Neural cell (in vitro differentiated cells): ENCODE data around the gene CTTNBP2NL.

Source experiments
- EP300 ChIP-seq: fragments of 450-650 bp; conservative IDR thresholded peaks from 2 replicates; pipeline ENCODE4 v1.6.1; 2014; ENCODE audit warnings: antibody characterized with exemption, mild to moderate bottlenecking, moderate library complexity; ENCODE audit not compliant: poor library complexity, severe bottlenecking
- EZH2 ChIP-seq: fragments of 200-600, 300-800 bp; shearing (Covaris generic), sonication (generic); IDR thresholded peaks from 2 replicates; pipeline ENCODE4 v1.6.1; 2014; ENCODE audit warnings: antibody characterized with exemption, low read length, borderline replicate concordance, mild to moderate bottlenecking; ENCODE audit not compliant: insufficient read depth, poor library complexity, severe bottlenecking
- MXI1 ChIP-seq: fragments of 450-650 bp; conservative IDR thresholded peaks from 2 replicates; pipeline ENCODE4 v1.6.1; 2014; ENCODE audit warnings: antibody characterized with exemption, mild to moderate bottlenecking; ENCODE audit not compliant: poor library complexity, severe bottlenecking
- POLR2AphosphoS5 ChIP-seq: IDR thresholded peaks from 2 replicates; pipeline ENCODE4 v1.6.1; 2012
- RAD21 ChIP-seq: fragments of 450-650 bp; conservative IDR thresholded peaks from 2 replicates; pipeline ENCODE4 v1.6.1; 2014; ENCODE audit warnings: antibody characterized with exemption, mild to moderate bottlenecking, moderate library complexity
- REST ChIP-seq: IDR thresholded peaks from 2 replicates; pipeline ENCODE4 v1.6.1; 2012; ENCODE audit warnings: borderline replicate concordance
- SMC3 ChIP-seq: fragments of 450-650 bp; conservative IDR thresholded peaks from 2 replicates; pipeline ENCODE4 v1.6.1; 2014; ENCODE audit warnings: antibody characterized with exemption, mild to moderate bottlenecking, moderate library complexity; ENCODE audit not compliant: poor library complexity
- TAF1 ChIP-seq: IDR thresholded peaks from 2 replicates; pipeline ENCODE4 v1.6.1; 2012; ENCODE audit warnings: low read depth
- TF ChIP-seq, protein P1 (sequence below): fragments of 450-650 bp; IDR thresholded peaks from 2 replicates; pipeline ENCODE4 v1.5.1; 2014; ENCODE audit warnings: antibody characterized with exemption, mild to moderate bottlenecking, moderate library complexity; ENCODE audit not compliant: poor library complexity, severe bottlenecking

DNA sequence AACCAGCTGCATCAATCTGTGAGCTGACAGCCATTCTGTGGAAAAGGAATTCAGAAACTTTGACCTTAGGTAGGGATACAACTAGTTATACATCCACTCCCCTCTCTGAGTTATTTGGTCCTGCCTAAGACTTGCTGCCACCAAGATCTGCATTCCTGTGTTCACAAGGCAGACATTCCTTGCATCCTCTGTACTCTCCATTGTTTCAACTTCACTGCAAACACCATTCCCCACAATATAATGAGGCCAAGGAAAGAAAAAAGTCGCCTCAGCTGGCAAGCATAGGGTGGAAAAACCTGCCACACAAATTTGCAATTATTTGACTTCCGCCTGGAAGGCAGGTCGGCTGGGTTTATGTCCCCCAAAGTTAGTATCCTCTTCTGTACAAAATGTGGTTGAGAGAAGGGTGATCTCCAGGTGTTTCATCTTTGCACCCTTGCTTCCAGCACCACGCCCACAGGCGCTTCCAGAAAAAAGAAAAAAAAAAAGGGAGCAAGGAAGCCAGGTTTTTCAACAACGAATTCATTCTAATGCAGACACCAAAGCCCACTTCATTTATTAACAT lies 676 bp upstream of the CTTNBP2NL start:
- TF ChIP-seq, protein P1, sequence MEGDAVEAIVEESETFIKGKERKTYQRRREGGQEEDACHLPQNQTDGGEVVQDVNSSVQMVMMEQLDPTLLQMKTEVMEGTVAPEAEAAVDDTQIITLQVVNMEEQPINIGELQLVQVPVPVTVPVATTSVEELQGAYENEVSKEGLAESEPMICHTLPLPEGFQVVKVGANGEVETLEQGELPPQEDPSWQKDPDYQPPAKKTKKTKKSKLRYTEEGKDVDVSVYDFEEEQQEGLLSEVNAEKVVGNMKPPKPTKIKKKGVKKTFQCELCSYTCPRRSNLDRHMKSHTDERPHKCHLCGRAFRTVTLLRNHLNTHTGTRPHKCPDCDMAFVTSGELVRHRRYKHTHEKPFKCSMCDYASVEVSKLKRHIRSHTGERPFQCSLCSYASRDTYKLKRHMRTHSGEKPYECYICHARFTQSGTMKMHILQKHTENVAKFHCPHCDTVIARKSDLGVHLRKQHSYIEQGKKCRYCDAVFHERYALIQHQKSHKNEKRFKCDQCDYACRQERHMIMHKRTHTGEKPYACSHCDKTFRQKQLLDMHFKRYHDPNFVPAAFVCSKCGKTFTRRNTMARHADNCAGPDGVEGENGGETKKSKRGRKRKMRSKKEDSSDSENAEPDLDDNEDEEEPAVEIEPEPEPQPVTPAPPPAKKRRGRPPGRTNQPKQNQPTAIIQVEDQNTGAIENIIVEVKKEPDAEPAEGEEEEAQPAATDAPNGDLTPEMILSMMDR: no peak
- no peak for TF ChIP-seq POLR2AphosphoS5
- no peak for TF ChIP-seq EZH2
- TF ChIP-seq TAF1: no peak
- TF ChIP-seq REST: no peak
- TF ChIP-seq EP300: no peak
- TF ChIP-seq RAD21: no peak
- TF ChIP-seq MXI1: no peak
- TF ChIP-seq SMC3: no peak
